Ishikawa (cell line): ENCODE results near the gene C10orf105.

Source experiments
- CEBPB ChIP-seq: IDR thresholded peaks from 2 replicates; pipeline ENCODE4 v1.6.1; 2012
- CREB1 ChIP-seq: IDR thresholded peaks from 2 replicates; pipeline ENCODE4 v1.6.1; 2012; ENCODE audit warnings: low read depth
- NFIC ChIP-seq: IDR thresholded peaks from 2 replicates; pipeline ENCODE4 v1.6.1; 2012
- RAD21 ChIP-seq: IDR thresholded peaks from 2 replicates; pipeline ENCODE4 v1.6.1; 2012; ENCODE audit warnings: low read depth
- TAF1 ChIP-seq: IDR thresholded peaks from 2 replicates; pipeline ENCODE4 v1.6.1; 2012; ENCODE audit warnings: low read depth, mild to moderate bottlenecking
- TCF12 ChIP-seq: IDR thresholded peaks from 2 replicates; pipeline ENCODE4 v1.6.1; 2012; ENCODE audit warnings: low read depth
- TEAD4 ChIP-seq: IDR thresholded peaks from 2 replicates; pipeline ENCODE4 v1.6.1; 2012
- YY1 ChIP-seq: IDR thresholded peaks from 2 replicates; pipeline ENCODE4 v1.6.1; 2012; ENCODE audit warnings: low read depth
- TF ChIP-seq, protein P1 (sequence below): IDR thresholded peaks from 2 replicates; pipeline ENCODE4 v1.6.1; 2012
- TF ChIP-seq, protein P2 (sequence below): IDR thresholded peaks from 2 replicates; pipeline ENCODE4 v1.6.1; 2012
- TF ChIP-seq, protein P3 (sequence below): IDR thresholded peaks from 2 replicates; pipeline ENCODE4 v1.6.1; 2012; ENCODE audit warnings: low read depth, mild to moderate bottlenecking

C10orf105 gene

GRCh38 chr10:71661779-71662336 lies 57.7 kb downstream of the C10orf105 start:
- TF ChIP-seq TEAD4, result no peak
- no peak for TF ChIP-seq CEBPB
- TF ChIP-seq, protein P1, sequence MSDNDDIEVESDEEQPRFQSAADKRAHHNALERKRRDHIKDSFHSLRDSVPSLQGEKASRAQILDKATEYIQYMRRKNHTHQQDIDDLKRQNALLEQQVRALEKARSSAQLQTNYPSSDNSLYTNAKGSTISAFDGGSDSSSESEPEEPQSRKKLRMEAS, result no peak
- no peak for TF ChIP-seq TCF12
- TF ChIP-seq TAF1, result no peak
- no peak for TF ChIP-seq NFIC
- no peak for TF ChIP-seq YY1
- TF ChIP-seq, protein P2, sequence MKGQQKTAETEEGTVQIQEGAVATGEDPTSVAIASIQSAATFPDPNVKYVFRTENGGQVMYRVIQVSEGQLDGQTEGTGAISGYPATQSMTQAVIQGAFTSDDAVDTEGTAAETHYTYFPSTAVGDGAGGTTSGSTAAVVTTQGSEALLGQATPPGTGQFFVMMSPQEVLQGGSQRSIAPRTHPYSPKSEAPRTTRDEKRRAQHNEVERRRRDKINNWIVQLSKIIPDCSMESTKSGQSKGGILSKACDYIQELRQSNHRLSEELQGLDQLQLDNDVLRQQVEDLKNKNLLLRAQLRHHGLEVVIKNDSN, result no peak
- TF ChIP-seq RAD21, result no peak
- TF ChIP-seq CREB1, result no peak
- TF ChIP-seq, protein P3, sequence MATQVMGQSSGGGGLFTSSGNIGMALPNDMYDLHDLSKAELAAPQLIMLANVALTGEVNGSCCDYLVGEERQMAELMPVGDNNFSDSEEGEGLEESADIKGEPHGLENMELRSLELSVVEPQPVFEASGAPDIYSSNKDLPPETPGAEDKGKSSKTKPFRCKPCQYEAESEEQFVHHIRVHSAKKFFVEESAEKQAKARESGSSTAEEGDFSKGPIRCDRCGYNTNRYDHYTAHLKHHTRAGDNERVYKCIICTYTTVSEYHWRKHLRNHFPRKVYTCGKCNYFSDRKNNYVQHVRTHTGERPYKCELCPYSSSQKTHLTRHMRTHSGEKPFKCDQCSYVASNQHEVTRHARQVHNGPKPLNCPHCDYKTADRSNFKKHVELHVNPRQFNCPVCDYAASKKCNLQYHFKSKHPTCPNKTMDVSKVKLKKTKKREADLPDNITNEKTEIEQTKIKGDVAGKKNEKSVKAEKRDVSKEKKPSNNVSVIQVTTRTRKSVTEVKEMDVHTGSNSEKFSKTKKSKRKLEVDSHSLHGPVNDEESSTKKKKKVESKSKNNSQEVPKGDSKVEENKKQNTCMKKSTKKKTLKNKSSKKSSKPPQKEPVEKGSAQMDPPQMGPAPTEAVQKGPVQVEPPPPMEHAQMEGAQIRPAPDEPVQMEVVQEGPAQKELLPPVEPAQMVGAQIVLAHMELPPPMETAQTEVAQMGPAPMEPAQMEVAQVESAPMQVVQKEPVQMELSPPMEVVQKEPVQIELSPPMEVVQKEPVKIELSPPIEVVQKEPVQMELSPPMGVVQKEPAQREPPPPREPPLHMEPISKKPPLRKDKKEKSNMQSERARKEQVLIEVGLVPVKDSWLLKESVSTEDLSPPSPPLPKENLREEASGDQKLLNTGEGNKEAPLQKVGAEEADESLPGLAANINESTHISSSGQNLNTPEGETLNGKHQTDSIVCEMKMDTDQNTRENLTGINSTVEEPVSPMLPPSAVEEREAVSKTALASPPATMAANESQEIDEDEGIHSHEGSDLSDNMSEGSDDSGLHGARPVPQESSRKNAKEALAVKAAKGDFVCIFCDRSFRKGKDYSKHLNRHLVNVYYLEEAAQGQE, result no peak
